Trophoblast cell (in vitro differentiated cells and primary cell): Measurements from ENCODE around the gene PACS1.

Experiments used
- DNase-seq, 2 donors: peaks; one replicate each; pipeline ENCODE4 v3.0.0-alpha.2; 2016
- H2AFZ ChIP-seq: 2 replicates; pipeline ENCODE4 v1.6.1; 2013; ENCODE audit warnings: low read length, moderate library complexity, mild to moderate bottlenecking; ENCODE audit not compliant: insufficient read depth, poor library complexity
- H2AK5ac ChIP-seq: 2 replicates; pipeline ENCODE4 v1.6.1; 2013; ENCODE audit warnings: mild to moderate bottlenecking, low read length
- H2BK120ac ChIP-seq: 2 replicates; pipeline ENCODE4 v1.6.1; 2013; ENCODE audit warnings: low read length, mild to moderate bottlenecking, moderate library complexity; ENCODE audit not compliant: insufficient read depth, poor library complexity
- H2BK12ac ChIP-seq: 2 replicates; pipeline ENCODE4 v1.6.1; 2013; ENCODE audit warnings: mild to moderate bottlenecking, low read length, moderate library complexity
- H2BK5ac ChIP-seq: 2 replicates; pipeline ENCODE4 v1.6.1; 2013; ENCODE audit warnings: low read length, low read depth, moderate library complexity, mild to moderate bottlenecking; ENCODE audit not compliant: poor library complexity
- H3K14ac ChIP-seq: 2 replicates; pipeline ENCODE4 v1.6.1; 2013; ENCODE audit warnings: mild to moderate bottlenecking, low read length
- H3K18ac ChIP-seq: 2 replicates; pipeline ENCODE4 v1.6.1; 2013; ENCODE audit warnings: mild to moderate bottlenecking, low read length
- H3K23ac ChIP-seq: 2 replicates; pipeline ENCODE4 v1.6.1; 2013; ENCODE audit warnings: low read length
- H3K27ac ChIP-seq: 2 replicates; pipeline ENCODE4 v1.5.1; 2013; ENCODE audit warnings: low read depth, mild to moderate bottlenecking, inconsistent platforms, low read length, moderate library complexity
- H3K27me3 ChIP-seq: 2 replicates; pipeline ENCODE4 v1.6.1; 2013; ENCODE audit warnings: inconsistent platforms, mild to moderate bottlenecking, low read length, moderate library complexity; ENCODE audit not compliant: insufficient read depth
- H3K36me3 ChIP-seq, 2 experiments: 1 replicate in 1 of 2; 2 replicates in 1 of 2; pipeline ENCODE4 v1.6.1; 2013; ENCODE audit warnings: low read length in 2 of 2, mild to moderate bottlenecking in 2 of 2, moderate library complexity in 1 of 2; ENCODE audit not compliant: insufficient read depth in 2 of 2, control insufficient read depth in 1 of 2
- H3K4ac ChIP-seq: 2 replicates; pipeline ENCODE4 v1.6.1; 2013; ENCODE audit warnings: low read depth, mild to moderate bottlenecking, low read length, moderate library complexity
- H3K4me1 ChIP-seq, 2 experiments: 1 replicate in 1 of 2; 2 replicates in 1 of 2; pipeline ENCODE4 v1.6.1; 2013; ENCODE audit warnings: low read length in 2 of 2, mild to moderate bottlenecking in 2 of 2, moderate library complexity in 1 of 2; ENCODE audit not compliant: insufficient read depth in 2 of 2, control insufficient read depth in 1 of 2
- H3K4me2 ChIP-seq: 2 replicates; pipeline ENCODE4 v1.6.1; 2013; ENCODE audit warnings: inconsistent platforms, mild to moderate bottlenecking, low read length, moderate library complexity
- H3K4me3 ChIP-seq: 2 replicates; pipeline ENCODE4 v1.5.1; 2013; ENCODE audit warnings: mild to moderate bottlenecking, low read depth, low read length, inconsistent platforms
- H3K79me1 ChIP-seq: one replicate; pipeline ENCODE4 v1.6.1; 2013; ENCODE audit warnings: low read length
- H3K79me2 ChIP-seq: 2 replicates; pipeline ENCODE4 v1.6.1; 2013; ENCODE audit warnings: low read length, mild to moderate bottlenecking; ENCODE audit not compliant: control insufficient read depth, insufficient read depth, poor library complexity
- H3K9ac ChIP-seq: 2 replicates; pipeline ENCODE4 v1.6.1; 2013; ENCODE audit warnings: mild to moderate bottlenecking, low read length
- H3K9me3 ChIP-seq: 2 replicates; pipeline ENCODE4 v1.6.1; 2013; ENCODE audit warnings: low read depth, mild to moderate bottlenecking, control low read depth, inconsistent platforms, low read length; ENCODE audit not compliant: insufficient read depth
- H4K12ac ChIP-seq: 2 replicates; pipeline ENCODE4 v1.6.1; 2013; ENCODE audit warnings: low read depth, mild to moderate bottlenecking, low read length, moderate library complexity
- H4K8ac ChIP-seq: 2 replicates; pipeline ENCODE4 v1.6.1; 2013; ENCODE audit warnings: low read depth, mild to moderate bottlenecking, low read length, moderate library complexity
- H4K91ac ChIP-seq: one replicate; pipeline ENCODE4 v1.6.1; 2013; ENCODE audit warnings: low read depth, mild to moderate bottlenecking, low read length, moderate library complexity
- WGBS: extraction: QIAGEN DNeasy Blood & Tissue Kit; methylation state at CpG from one replicate; pipeline ENCODE4 v1.1.7; 2013; ENCODE audit warnings: missing lambda C conversion rate; ENCODE audit not compliant: insufficient read length, insufficient coverage; ENCODE audit errors: extremely low coverage; 5-methylcytosine and 5-hydroxymethylcytosine counted together

The PACS1 gene

DNA sequence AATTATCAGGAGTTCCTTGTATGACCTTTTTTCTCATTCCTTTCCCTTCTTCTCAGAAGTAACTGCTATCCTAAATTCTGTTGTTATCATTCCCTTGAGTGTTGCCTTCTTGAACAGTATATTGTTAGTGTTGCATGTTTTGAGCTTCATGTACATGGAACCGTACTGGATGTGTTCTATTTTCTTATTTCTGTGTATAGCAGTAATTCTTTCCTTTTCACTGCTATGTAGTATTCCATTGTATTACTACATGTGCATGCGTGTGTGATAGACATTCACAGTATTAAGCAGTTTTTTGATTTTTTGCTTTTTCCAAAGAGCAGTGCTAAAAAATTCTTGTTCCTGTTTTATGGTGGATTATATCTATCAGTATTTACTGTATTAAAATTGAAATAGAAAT lies 108.1 kb downstream of the PACS1 start:
- H3K4me3 ChIP-seq = no peak overlapping the region
- H3K36me3 ChIP-seq = no peaks in the 10 kb centered on the region
- H3K9me3 ChIP-seq = no peaks in the 10 kb centered on the region
- H3K4ac ChIP-seq = no peak overlapping the region
- no peak overlapping the region for H3K14ac ChIP-seq
- H3K18ac ChIP-seq = no peak overlapping the region
- H2AK5ac ChIP-seq = no peak overlapping the region
- no peak overlapping the region for H2AFZ ChIP-seq
- H3K79me2 ChIP-seq = no peaks in the 10 kb centered on the region
- no peak overlapping the region for H2BK12ac ChIP-seq
- H3K4me1 ChIP-seq = peaks cover 2 to 3% of the 10 kb centered on the region in 2 experiments
- no peak overlapping the region for H4K12ac ChIP-seq
- H2BK5ac ChIP-seq = no peak overlapping the region
- H3K23ac ChIP-seq = no peak overlapping the region
- H2BK120ac ChIP-seq = no peak overlapping the region
- no CpG with 5 or more reads among the region's 2 CpGs for WGBS
- H4K8ac ChIP-seq = no peak overlapping the region
- no peak overlapping the region for H3K27ac ChIP-seq
- H3K9ac ChIP-seq = no peak overlapping the region
- H3K4me2 ChIP-seq = no peak overlapping the region
- H3K79me1 ChIP-seq = no peaks in the 10 kb centered on the region
- H3K27me3 ChIP-seq = no peaks in the 10 kb centered on the region
- no peak for DNase-seq
- no peak overlapping the region for H4K91ac ChIP-seq

DNA sequence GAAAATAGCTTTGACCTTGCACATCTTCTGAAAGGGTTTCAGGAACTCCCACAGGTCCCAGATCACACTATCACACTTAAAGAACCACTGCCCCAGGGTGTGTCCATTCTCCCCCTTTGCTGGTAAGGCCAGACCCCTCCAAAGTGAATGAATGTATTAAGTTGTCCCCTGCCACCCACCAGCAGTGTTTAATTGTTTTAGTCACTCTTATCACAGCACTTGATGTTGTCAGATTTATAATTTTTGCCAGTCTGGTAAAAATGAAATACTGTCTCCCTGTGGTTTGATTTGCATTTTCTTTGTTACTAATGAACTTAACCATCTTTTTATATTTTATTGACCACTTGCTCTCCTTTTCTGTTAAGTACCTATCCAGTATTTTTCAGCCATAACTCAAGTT lies 108.8 kb downstream of the PACS1 start:
- Histone ChIP-seq H3K79me2 (no peaks in the 10 kb centered on the region), H3K9ac (no peak overlapping the region), H3K14ac (no peak overlapping the region), H3K23ac (no peak overlapping the region), H2BK12ac (no peak overlapping the region), H3K36me3 (no peaks in the 10 kb centered on the region), H2AFZ (no peak overlapping the region), H4K91ac (no peak overlapping the region), H2BK120ac (no peak overlapping the region), H3K9me3 (no peaks in the 10 kb centered on the region), H3K4me3 (no peak overlapping the region), H3K27ac (no peak overlapping the region), H3K27me3 (no peaks in the 10 kb centered on the region), H3K79me1 (no peaks in the 10 kb centered on the region), H3K4me2 (no peak overlapping the region), H3K4me1 (peaks cover 2 to 3% of the 10 kb centered on the region in 2 experiments), H3K18ac (no peak overlapping the region), H2BK5ac (no peak overlapping the region), H4K8ac (no peak overlapping the region), H4K12ac (no peak overlapping the region), H3K4ac (no peak overlapping the region), H2AK5ac (no peak overlapping the region)
- no peak for DNase-seq

DNA sequence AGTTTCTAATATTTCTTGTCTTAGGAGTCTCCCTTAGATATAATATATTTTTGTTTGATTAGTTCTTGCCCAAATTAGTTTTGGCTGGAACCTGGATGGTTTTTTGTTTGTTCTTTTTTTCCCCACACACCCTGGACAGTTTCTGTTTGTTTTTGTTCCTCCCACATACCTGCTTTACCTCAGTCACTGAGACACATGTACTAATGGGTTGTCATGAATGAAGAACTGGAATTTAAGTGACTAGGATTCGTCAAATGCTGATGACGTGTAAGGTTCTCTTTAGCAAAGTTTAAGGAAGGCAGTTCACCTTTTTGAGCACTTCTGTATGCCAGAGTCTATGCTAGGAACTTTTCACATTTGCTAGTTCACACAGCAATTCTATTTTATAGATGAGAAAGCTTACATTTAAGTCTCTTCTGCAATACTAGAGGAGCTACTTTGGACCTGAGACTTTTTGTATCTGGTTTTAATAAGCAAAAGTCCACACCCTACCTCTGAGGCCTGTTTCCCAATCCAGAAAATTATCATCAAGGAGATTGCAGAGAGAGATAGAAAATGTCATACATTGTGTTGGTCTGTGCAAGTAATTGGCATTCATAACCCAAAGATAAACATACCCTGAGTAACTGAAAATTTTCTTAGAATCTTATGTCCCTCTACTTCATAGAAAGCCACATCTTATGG lies 111.7 kb downstream of the PACS1 start:
- Histone ChIP-seq H3K23ac (no peak overlapping the region), H3K4ac (no peak overlapping the region), H3K79me2 (no peaks in the 10 kb centered on the region), H2BK5ac (no peak overlapping the region), H2AFZ (no peak overlapping the region), H2AK5ac (no peak overlapping the region), H2BK12ac (no peak overlapping the region), H3K4me1 (no peaks in the 10 kb centered on the region), H3K36me3 (peaks cover 0 to 2% of the 10 kb centered on the region in 2 experiments), H3K4me3 (no peak overlapping the region), H4K12ac (no peak overlapping the region), H2BK120ac (no peak overlapping the region), H4K91ac (no peak overlapping the region), H3K4me2 (no peak overlapping the region), H3K14ac (no peak overlapping the region), H3K9me3 (no peaks in the 10 kb centered on the region), H4K8ac (no peak overlapping the region), H3K9ac (no peak overlapping the region), H3K79me1 (no peaks in the 10 kb centered on the region), H3K27me3 (no peaks in the 10 kb centered on the region), H3K27ac (no peak overlapping the region), H3K18ac (no peak overlapping the region)
- peak in 1 of 2 donors; percentile 75 for DNase-seq
- WGBS = no CpG with 5 or more reads among the region's 2 CpGs

DNA sequence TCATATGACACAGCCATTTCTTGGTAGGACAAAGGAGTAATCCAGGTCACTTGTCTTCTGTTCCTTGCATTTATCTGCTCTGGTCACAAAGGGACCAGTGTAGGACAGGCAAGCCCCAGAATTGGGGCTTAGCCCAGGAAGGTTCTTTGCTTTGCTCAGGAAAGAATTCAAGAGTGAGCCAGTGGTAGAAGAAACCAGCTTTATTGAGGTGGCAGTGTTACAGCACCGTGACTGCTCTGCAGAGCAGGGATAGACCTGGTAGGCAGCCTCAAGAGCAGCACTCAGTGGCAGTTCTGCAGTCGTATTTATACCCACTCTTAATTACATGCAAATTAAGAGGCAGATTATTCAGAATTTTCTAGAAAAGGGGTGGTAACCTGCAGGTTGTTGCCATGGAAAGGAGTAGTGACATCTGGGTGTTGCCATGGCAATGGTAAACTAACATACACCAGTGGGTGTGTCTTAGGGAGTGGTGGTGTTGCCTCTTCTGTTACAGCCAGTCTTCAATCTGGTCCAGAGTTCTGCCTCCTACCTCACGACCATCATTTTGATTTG lies 113.5 kb downstream of the PACS1 start:
- Histone ChIP-seq H3K79me1 (no peaks in the 10 kb centered on the region), H3K36me3 (peaks cover 0 to 2% of the 10 kb centered on the region in 2 experiments), H3K14ac (no peak overlapping the region), H3K4ac (no peak overlapping the region), H2BK120ac (no peak overlapping the region), H3K4me2 (no peak overlapping the region), H3K18ac (no peak overlapping the region), H2BK5ac (no peak overlapping the region), H2AFZ (no peak overlapping the region), H3K4me1 (no peaks in the 10 kb centered on the region), H4K8ac (no peak overlapping the region), H3K9me3 (no peaks in the 10 kb centered on the region), H3K4me3 (no peak overlapping the region), H4K12ac (no peak overlapping the region), H3K23ac (no peak overlapping the region), H2BK12ac (no peak overlapping the region), H3K9ac (no peak overlapping the region), H3K27me3 (no peaks in the 10 kb centered on the region), H2AK5ac (no peak overlapping the region), H3K79me2 (no peaks in the 10 kb centered on the region), H3K27ac (no peak overlapping the region), H4K91ac (no peak overlapping the region)
- no peak for DNase-seq
- no CpG with 5 or more reads among the region's 3 CpGs for WGBS
